Ectodermal cell (in vitro differentiated cells): Measurements from ENCODE around the gene TET3.

Source experiments
- H3K27ac ChIP-seq: 2 replicates; pipeline ENCODE4 v1.7.0; 2013; ENCODE audit warnings: mild to moderate bottlenecking, low read depth, low read length; ENCODE audit not compliant: insufficient read depth, poor library complexity, severe bottlenecking
- H3K27me3 ChIP-seq: 2 replicates; pipeline ENCODE4 v1.7.0; 2013; ENCODE audit warnings: mild to moderate bottlenecking, low read length; ENCODE audit not compliant: insufficient read depth, control insufficient read depth, poor library complexity, severe bottlenecking
- H3K36me3 ChIP-seq: one replicate; pipeline ENCODE4 v1.7.0; 2013; ENCODE audit warnings: low read length; ENCODE audit not compliant: control insufficient read depth, insufficient read depth
- H3K4me1 ChIP-seq: one replicate; pipeline ENCODE4 v1.7.0; 2013; ENCODE audit warnings: low read length; ENCODE audit not compliant: control insufficient read depth, insufficient read depth
- H3K4me3 ChIP-seq: 2 replicates; pipeline ENCODE4 v1.7.0; 2013; ENCODE audit warnings: low read depth, low read length, control low read depth; ENCODE audit not compliant: insufficient read depth
- H3K9me3 ChIP-seq: 2 replicates; pipeline ENCODE4 v1.7.0; 2013; ENCODE audit warnings: mild to moderate bottlenecking, low read length, moderate library complexity; ENCODE audit not compliant: control insufficient read depth
- WGBS, 2 experiments: methylation state at CpG; one replicate each; pipeline ENCODE4 v1.1.7; 2013; ENCODE audit warnings: missing lambda C conversion rate in 2 of 2; 5-methylcytosine and 5-hydroxymethylcytosine counted together

The TET3 gene

GRCh38 chr2:74017223-74017622 is 32.5 kb downstream of the TET3 start:
- H3K9me3 ChIP-seq: no peaks in the 10 kb centered on the region
- no peaks in the 10 kb centered on the region for H3K27me3 ChIP-seq
- 91 to 100% methylated on average over 3 of the region's 3 CpGs for WGBS, 2 experiments
- no peak overlapping the region for H3K27ac ChIP-seq
- H3K4me1 ChIP-seq: no peaks in the 10 kb centered on the region
- no peaks in the 10 kb centered on the region for H3K36me3 ChIP-seq
- no peak overlapping the region for H3K4me3 ChIP-seq

DNA sequence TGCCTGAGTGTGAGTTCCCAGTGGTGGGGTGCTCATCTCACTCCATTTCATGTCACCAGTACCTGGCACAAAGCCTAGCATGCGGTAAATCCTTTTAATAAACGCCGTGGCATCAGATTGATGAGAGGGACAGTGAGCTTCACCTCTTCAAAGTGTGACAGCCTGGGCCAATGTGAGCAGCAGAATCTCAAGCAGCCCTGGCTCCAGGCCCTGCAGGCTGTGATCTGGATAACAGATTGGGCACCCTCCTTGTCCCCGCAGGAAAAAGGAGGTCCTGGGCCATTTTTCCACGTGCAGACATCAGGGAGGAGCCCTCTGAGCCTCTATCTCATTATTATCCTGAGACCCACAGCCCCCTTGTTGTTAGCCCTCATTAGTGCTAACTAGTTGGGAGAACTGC is 34.8 kb downstream of the TET3 start:
- H3K36me3 ChIP-seq: no peaks in the 10 kb centered on the region
- 89 to 94% methylated on average over 5 of the region's 5 CpGs for whole genome bisulfite sequencing, 2 experiments
- H3K4me3 ChIP-seq: no peak overlapping the region
- H3K27ac ChIP-seq: no peak overlapping the region
- H3K27me3 ChIP-seq: no peaks in the 10 kb centered on the region
- H3K9me3 ChIP-seq: no peaks in the 10 kb centered on the region
- H3K4me1 ChIP-seq: no peaks in the 10 kb centered on the region

GRCh38 chr2:74020702-74021406 is 36.1 kb downstream of the TET3 start:
- no peaks in the 10 kb centered on the region for H3K27me3 ChIP-seq
- WGBS, 2 experiments: 89% methylated on average over 9 of the region's 9 CpGs
- no peaks in the 10 kb centered on the region for H3K9me3 ChIP-seq
- H3K36me3 ChIP-seq: no peaks in the 10 kb centered on the region
- no peaks in the 10 kb centered on the region for H3K4me1 ChIP-seq
- no peak overlapping the region for H3K27ac ChIP-seq
- H3K4me3 ChIP-seq: no peak overlapping the region

- peaks cover 3% of the 10 kb centered on the region for H3K4me1 ChIP-seq
- no peaks in the 10 kb centered on the region for H3K36me3 ChIP-seq
- no peaks in the 10 kb centered on the region for H3K27me3 ChIP-seq
- H3K27ac ChIP-seq: no peak overlapping the region
- WGBS, 2 experiments: 93 to 94% methylated on average over 5 of the region's 5 CpGs
- H3K9me3 ChIP-seq: no peaks in the 10 kb centered on the region
- H3K4me3 ChIP-seq: no peak overlapping the region
Measured at GRCh38 chr2:74021407-74021755, 36.7 kb downstream of the TET3 start.

- Histone ChIP-seq H3K27ac (no peak overlapping the region), H3K4me1 (peaks cover 3% of the 10 kb centered on the region), H3K36me3 (no peaks in the 10 kb centered on the region), H3K27me3 (no peaks in the 10 kb centered on the region), H3K4me3 (no peak overlapping the region), H3K9me3 (peaks cover 6% of the 10 kb centered on the region)
- 75 to 92% methylated on average over 3 to 4 of the region's 4 CpGs for WGBS, 2 experiments
Measured at GRCh38 chr2:74024216-74024615, 39.5 kb downstream of the TET3 start.

GRCh38 chr2:74025971-74026612 is 41.4 kb downstream of the TET3 start:
- H3K9me3 ChIP-seq: peaks cover 6% of the 10 kb centered on the region
- 33 to 34% methylated on average over 5 to 6 of the region's 6 CpGs for WGBS, 2 experiments
- no peaks in the 10 kb centered on the region for H3K36me3 ChIP-seq
- H3K4me1 ChIP-seq: peaks cover 14% of the 10 kb centered on the region
- H3K27ac ChIP-seq: no peak overlapping the region
- H3K4me3 ChIP-seq: no peak overlapping the region
- H3K27me3 ChIP-seq: no peaks in the 10 kb centered on the region

DNA sequence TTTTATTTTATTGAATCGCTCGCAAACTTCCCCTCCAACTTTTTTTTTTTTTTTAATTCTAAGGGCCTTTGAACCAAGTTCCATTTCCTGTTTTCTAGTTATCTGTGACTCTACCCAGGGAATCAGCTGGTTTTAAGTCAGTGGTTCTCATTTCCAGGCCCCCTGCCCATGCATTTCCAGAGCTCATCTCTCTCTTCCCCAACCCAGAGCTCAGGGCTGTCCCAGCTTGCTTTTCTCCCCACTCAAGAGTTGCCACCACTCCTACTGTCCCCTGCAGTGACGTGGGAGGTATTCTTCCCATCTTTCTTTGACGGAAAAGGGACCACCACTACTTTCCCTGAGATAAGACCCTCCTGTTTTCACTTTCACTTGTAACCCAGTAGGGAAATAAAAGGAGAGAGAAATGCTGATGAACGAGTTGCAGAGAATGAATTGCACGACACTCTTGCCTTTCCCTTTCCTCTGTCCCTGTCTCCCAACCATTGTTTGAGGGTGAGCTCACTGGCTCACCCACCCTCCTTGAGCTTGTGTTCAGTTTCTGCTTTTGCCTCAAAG is 42.1 kb downstream of the TET3 start:
- H3K27me3 ChIP-seq: no peaks in the 10 kb centered on the region
- peaks cover 20% of the 10 kb centered on the region for H3K4me1 ChIP-seq
- H3K9me3 ChIP-seq: peaks cover 6% of the 10 kb centered on the region
- WGBS, 2 experiments: 32 to 52% methylated on average over 6 of the region's 6 CpGs
- H3K27ac ChIP-seq: no peak overlapping the region
- H3K36me3 ChIP-seq: no peaks in the 10 kb centered on the region
- no peak overlapping the region for H3K4me3 ChIP-seq

DNA sequence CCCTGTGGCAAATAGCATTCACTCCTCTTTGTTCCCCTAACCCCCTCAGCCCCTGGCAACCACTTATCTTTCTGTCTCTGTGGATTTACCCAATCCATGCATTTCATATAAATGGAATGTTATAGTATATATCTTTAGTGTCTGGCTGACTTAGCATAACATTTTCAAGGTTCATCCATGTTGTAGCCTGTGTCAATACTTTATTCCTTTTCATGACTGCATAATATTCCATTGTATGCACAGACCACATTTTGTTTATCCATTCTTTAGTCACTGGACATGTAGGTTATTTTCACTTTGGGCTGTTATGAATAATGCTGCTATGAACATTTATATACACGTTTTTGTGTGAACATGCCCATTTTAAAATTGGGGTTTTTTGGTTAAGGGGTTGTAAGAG is 42.8 kb downstream of the TET3 start:
- 100% methylated on average over 1 of the region's 1 CpG for WGBS, 2 experiments

DNA sequence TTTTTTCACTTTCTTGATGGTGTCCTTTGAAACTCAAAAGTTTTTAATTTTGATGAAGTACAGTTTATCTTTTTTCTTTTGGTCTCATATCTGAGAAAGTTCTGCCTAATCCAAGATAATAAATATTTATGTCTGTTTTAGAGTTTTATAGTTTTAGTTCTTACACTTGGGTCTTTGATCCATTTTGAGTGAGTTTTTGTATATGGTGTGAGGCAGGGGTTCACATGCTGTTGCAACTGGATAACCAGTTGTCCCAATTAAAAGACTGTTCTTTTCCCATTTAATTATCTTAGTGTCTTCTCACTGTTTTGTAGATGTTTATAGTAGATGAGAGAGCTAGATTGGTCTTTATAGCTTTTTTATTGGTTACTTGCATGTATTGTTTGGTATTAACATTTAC is 43.6 kb downstream of the TET3 start:
- Histone ChIP-seq H3K4me1 (peaks cover 30% of the 10 kb centered on the region), H3K9me3 (peaks cover 6% of the 10 kb centered on the region), H3K27me3 (no peaks in the 10 kb centered on the region), H3K36me3 (no peaks in the 10 kb centered on the region), H3K27ac (no peak overlapping the region), H3K4me3 (no peak overlapping the region)

More for the DNA sequence above, 42.8 kb downstream of the TET3 start:
- H3K27ac ChIP-seq: no peak overlapping the region
- H3K4me1 ChIP-seq: peaks cover 27% of the 10 kb centered on the region
- no peaks in the 10 kb centered on the region for H3K36me3 ChIP-seq
- no peak overlapping the region for H3K4me3 ChIP-seq
- H3K27me3 ChIP-seq: no peaks in the 10 kb centered on the region
- peaks cover 6% of the 10 kb centered on the region for H3K9me3 ChIP-seq

DNA sequence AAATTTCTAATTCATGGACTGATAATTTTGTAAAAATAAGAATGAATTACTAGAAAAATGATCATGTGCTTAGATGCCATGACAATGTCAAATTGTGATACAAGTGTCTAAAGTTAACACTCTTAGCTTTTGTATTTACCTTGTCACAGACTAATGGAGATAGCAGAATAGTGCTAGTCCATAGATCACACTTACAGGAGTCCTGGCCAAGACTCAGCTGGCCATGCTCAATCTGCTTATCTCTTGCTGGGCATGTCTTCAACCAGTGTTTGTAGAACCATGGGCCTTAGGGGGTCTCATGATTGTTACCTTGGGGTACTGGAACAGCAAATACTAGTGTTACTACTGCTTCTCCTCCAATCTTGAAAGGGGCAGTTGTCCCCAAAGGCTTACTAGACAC is 44.0 kb downstream of the TET3 start:
- Histone ChIP-seq H3K36me3 (no peaks in the 10 kb centered on the region), H3K9me3 (peaks cover 6% of the 10 kb centered on the region), H3K27me3 (no peaks in the 10 kb centered on the region), H3K27ac (no peak overlapping the region), H3K4me1 (peaks cover 30% of the 10 kb centered on the region), H3K4me3 (no peak overlapping the region)
